Mesothelial cell of epicardium (in vitro differentiated cells): ENCODE data around the gene STARD7. TPM values are rescaled to one million over a fixed set of nuclear protein-coding genes. Genes with fewer than 3 reads are reported as not detected.

Experiments used
- DNase-seq, 2 experiments: peaks; one replicate each; pipeline ENCODE4 v3.0.0; 2021; ENCODE audit warnings: low spot score in 2 of 2; ENCODE audit not compliant: unreplicated experiment in 2 of 2
- H3K27ac Mint-ChIP-seq: 2 replicates; pipeline ENCODE4 v1.8.0; 2021; ENCODE audit warnings: mixed read lengths
- H3K27me3 Mint-ChIP-seq: 2 replicates; pipeline ENCODE4 v1.8.0; 2021; ENCODE audit warnings: low read depth, mixed read lengths
- H3K36me3 Mint-ChIP-seq: 2 replicates; pipeline ENCODE4 v1.8.0; 2021; ENCODE audit warnings: mixed read lengths
- H3K4me1 Mint-ChIP-seq: 2 replicates; pipeline ENCODE4 v1.8.0; 2021; ENCODE audit warnings: mixed read lengths
- H3K4me3 Mint-ChIP-seq: 2 replicates; pipeline ENCODE4 v1.8.0; 2021; ENCODE audit warnings: mild to moderate bottlenecking, moderate library complexity, mixed read lengths
- H3K9me3 Mint-ChIP-seq: 2 replicates; pipeline ENCODE4 v1.8.0; 2021; ENCODE audit warnings: mixed read lengths
- CTCF ChIP-seq: fragments of 200-600 bp; sonication (generic); IDR thresholded peaks from one replicate; pipeline ENCODE4 v1.5.0; 2021; ENCODE audit warnings: antibody characterized with exemption; ENCODE audit not compliant: unreplicated experiment
- total RNA-seq: library from RNA; stranded (reverse); gene quantifications from 3 replicates; pipeline ENCODE4 v1.2.1, GENCODE V29; 2021

The STARD7 gene
- total RNA-seq, 1 donor from 2014 or later, result 108 TPM

- no peaks in the 10 kb centered on the region for H3K9me3 Mint-ChIP-seq
- H3K4me3 Mint-ChIP-seq, result no peak overlapping the region
- no peaks in the 10 kb centered on the region for H3K27me3 Mint-ChIP-seq
- no peaks in the 10 kb centered on the region for H3K36me3 Mint-ChIP-seq
- no peak for TF ChIP-seq CTCF
- no peak for DNase-seq
- no peak overlapping the region for H3K27ac Mint-ChIP-seq
- H3K4me1 Mint-ChIP-seq, result peaks cover 25% of the 10 kb centered on the region
These were observed 56.1 kb downstream of the STARD7 start for GRCh38 chr2:96152304-96153161.

GRCh38 chr2:96151595-96152303, 56.9 kb downstream of the STARD7 start:
- Mint-ChIP-seq H3K4me1 (peaks cover 32% of the 10 kb centered on the region), H3K9me3 (no peaks in the 10 kb centered on the region), H3K36me3 (no peaks in the 10 kb centered on the region), H3K4me3 (no peak overlapping the region), H3K27ac (no peak overlapping the region), H3K27me3 (no peaks in the 10 kb centered on the region)
- TF ChIP-seq CTCF, result no peak
- no peak for DNase-seq

- Mint-ChIP-seq H3K4me1 (peaks cover 35% of the 10 kb centered on the region), H3K36me3 (no peaks in the 10 kb centered on the region), H3K4me3 (no peak overlapping the region), H3K9me3 (no peaks in the 10 kb centered on the region), H3K27me3 (no peaks in the 10 kb centered on the region), H3K27ac (no peak overlapping the region)
- DNase-seq, result no peak
- TF ChIP-seq CTCF, result no peak
These were observed 57.6 kb downstream of the STARD7 start for GRCh38 chr2:96150791-96151594.

- Mint-ChIP-seq H3K27me3 (no peaks in the 10 kb centered on the region), H3K9me3 (no peaks in the 10 kb centered on the region), H3K4me1 (peaks cover 39% of the 10 kb centered on the region), H3K27ac (no peak overlapping the region), H3K4me3 (no peak overlapping the region), H3K36me3 (no peaks in the 10 kb centered on the region)
- no peak for DNase-seq
- TF ChIP-seq CTCF, result no peak
These were observed 58.5 kb downstream of the STARD7 start for GRCh38 chr2:96150007-96150640.
